HEK293 (cell line): ENCODE results near the gene PCYT1A.

Source experiments
- CTCF ChIA-PET: fragments of 350-600 bp; formaldehyde crosslinking; extraction: SDS; loops from one replicate; lab custom pipeline; 2021; ENCODE audit warnings: antibody characterized with exemption; lab: Yijun Ruan, JAX
- POLR2A ChIA-PET: fragments of 300-600 bp; formaldehyde crosslinking; extraction: SDS; loops from one replicate; lab custom pipeline; 2020; ENCODE audit warnings: antibody characterized with exemption, inconsistent platforms; lab: Yijun Ruan, JAX
- H3K27ac ChIP-seq: fragments of 200-500 bp; sonication (Bioruptor generic); 2 replicates; pipeline ENCODE4 v1.5.1; 2014; ENCODE audit warnings: low read depth, low read length, control low read depth, inconsistent platforms; ENCODE audit errors: extremely low read depth
- H3K36me3 ChIP-seq, 2 experiments: fragments of 200-500 bp in 1 of 2; sonication (Bioruptor generic) in 1 of 2; 1 replicate in 1 of 2; 2 replicates in 1 of 2; pipeline ENCODE4 v1.5.1; 2014 to 2017; ENCODE audit warnings: inconsistent platforms in 2 of 2, low read length in 2 of 2; ENCODE audit not compliant: control insufficient read depth in 2 of 2, insufficient read depth in 1 of 2
- H3K4me1 ChIP-seq: fragments of 200-500 bp; sonication (Bioruptor generic); 2 replicates; pipeline ENCODE4 v1.5.1; 2014; ENCODE audit warnings: mild to moderate bottlenecking, low read length, inconsistent platforms; ENCODE audit not compliant: control insufficient read depth, insufficient read depth
- H3K4me3 ChIP-seq: 2 replicates; pipeline ENCODE4 v1.5.1; 2011; ENCODE audit warnings: low read depth, mild to moderate bottlenecking, control low read depth, low read length, moderate library complexity
- H3K9me3 ChIP-seq: fragments of 200-500 bp; sonication (Bioruptor generic); 2 replicates; pipeline ENCODE4 v1.5.1; 2014; ENCODE audit warnings: low read depth, low read length, inconsistent platforms; ENCODE audit not compliant: control insufficient read depth, insufficient read depth
- ATF2 ChIP-seq: fragments of 450-650 bp; formaldehyde crosslinking; IDR thresholded peaks from 2 replicates; pipeline ENCODE4 v1.5.1; 2016; ENCODE audit warnings: missing biosample characterization, missing genetic modification characterization, low read depth
- GLI2 ChIP-seq: fragments of 450-650 bp; formaldehyde crosslinking; IDR thresholded peaks from 2 replicates; pipeline ENCODE4; 2017; ENCODE audit warnings: missing biosample characterization, missing genetic modification characterization, low read depth, borderline replicate concordance
- PRDM6 ChIP-seq: fragments of 450-650 bp; formaldehyde crosslinking; IDR thresholded peaks from 2 replicates; pipeline ENCODE4 v1.5.1; 2017; ENCODE audit warnings: missing biosample characterization, missing genetic modification characterization
- SCRT1 ChIP-seq: fragments of 450-650 bp; formaldehyde crosslinking; IDR thresholded peaks from 2 replicates; pipeline ENCODE4 v1.5.1; 2016; ENCODE audit warnings: missing biosample characterization, missing genetic modification characterization, borderline replicate concordance
- WT1 ChIP-seq: fragments of 450-650 bp; formaldehyde crosslinking; IDR thresholded peaks from 2 replicates; pipeline ENCODE4 v1.5.1; 2016; ENCODE audit warnings: missing biosample characterization, missing genetic modification characterization
- ZBTB8A ChIP-seq: fragments of 450-650 bp; formaldehyde crosslinking; IDR thresholded peaks from 2 replicates; pipeline ENCODE4 v1.5.1; 2016; ENCODE audit warnings: missing biosample characterization, missing genetic modification characterization
- ZEB2 ChIP-seq: fragments of 450-650 bp; formaldehyde crosslinking; IDR thresholded peaks from 2 replicates; pipeline ENCODE4 v1.5.1; 2016; ENCODE audit warnings: missing biosample characterization, missing genetic modification characterization
- ZFP3 ChIP-seq: fragments of 450-650 bp; formaldehyde crosslinking; IDR thresholded peaks from 2 replicates; pipeline ENCODE4 v1.5.1; 2016; ENCODE audit warnings: low read depth, missing biosample characterization, missing genetic modification characterization
- ZIC2 ChIP-seq: fragments of 450-650 bp; formaldehyde crosslinking; IDR thresholded peaks from 2 replicates; pipeline ENCODE4 v1.5.1; 2016; ENCODE audit warnings: missing biosample characterization, missing genetic modification characterization
- ZNF121 ChIP-seq: fragments of 450-650 bp; formaldehyde crosslinking; IDR thresholded peaks from 2 replicates; pipeline ENCODE4 v1.5.1; 2016; ENCODE audit warnings: missing biosample characterization, missing genetic modification characterization
- ZNF148 ChIP-seq: fragments of 450-650 bp; formaldehyde crosslinking; IDR thresholded peaks from 2 replicates; pipeline ENCODE4 v1.5.0; 2017; ENCODE audit warnings: missing biosample characterization, missing genetic modification characterization, borderline replicate concordance
- ZNF175 ChIP-seq: fragments of 450-650 bp; formaldehyde crosslinking; IDR thresholded peaks from 2 replicates; pipeline ENCODE4 v1.5.1; 2016; ENCODE audit warnings: missing biosample characterization, missing genetic modification characterization
- ZNF221 ChIP-seq: fragments of 450-650 bp; formaldehyde crosslinking; IDR thresholded peaks from 2 replicates; pipeline ENCODE4 v1.5.1; 2017; ENCODE audit warnings: missing biosample characterization, missing genetic modification characterization, borderline replicate concordance
- ZNF37A ChIP-seq: fragments of 450-650 bp; IDR thresholded peaks from 2 replicates; pipeline ENCODE4 v1.5.1; 2018; ENCODE audit warnings: missing biosample characterization, missing genetic modification characterization
- ZNF426 ChIP-seq: fragments of 450-650 bp; formaldehyde crosslinking; IDR thresholded peaks from 2 replicates; pipeline ENCODE4 v1.5.1; 2017; ENCODE audit warnings: missing biosample characterization, missing genetic modification characterization, mild to moderate bottlenecking, inconsistent platforms, moderate library complexity
- ZNF513 ChIP-seq: fragments of 450-650 bp; IDR thresholded peaks from 2 replicates; pipeline ENCODE4 v1.5.1; 2018; ENCODE audit warnings: missing biosample characterization, missing genetic modification characterization
- ZNF530 ChIP-seq: fragments of 450-650 bp; formaldehyde crosslinking; IDR thresholded peaks from 2 replicates; pipeline ENCODE4 v1.5.1; 2016; ENCODE audit warnings: low read depth, missing biosample characterization, missing genetic modification characterization
- ZNF580 ChIP-seq: fragments of 450-650 bp; formaldehyde crosslinking; IDR thresholded peaks from 2 replicates; pipeline ENCODE4 v1.5.1; 2016; ENCODE audit warnings: missing biosample characterization, missing genetic modification characterization
- ZNF670 ChIP-seq: fragments of 450-650 bp; formaldehyde crosslinking; IDR thresholded peaks from 2 replicates; pipeline ENCODE4 v1.5.1; 2016; ENCODE audit warnings: missing biosample characterization, missing genetic modification characterization, low read depth
- ZNF701 ChIP-seq: fragments of 450-650 bp; formaldehyde crosslinking; IDR thresholded peaks from 2 replicates; pipeline ENCODE4 v1.5.1; 2016; ENCODE audit warnings: missing biosample characterization, missing genetic modification characterization
- ZNF704 ChIP-seq: fragments of 450-650 bp; formaldehyde crosslinking; IDR thresholded peaks from 2 replicates; pipeline ENCODE4 v1.5.1; 2016; ENCODE audit warnings: missing biosample characterization, missing genetic modification characterization
- ZSCAN23 ChIP-seq: fragments of 450-650 bp; formaldehyde crosslinking; IDR thresholded peaks from 2 replicates; pipeline ENCODE4 v1.5.1; 2016; ENCODE audit warnings: missing biosample characterization, missing genetic modification characterization
- ZSCAN30 ChIP-seq: fragments of 450-650 bp; IDR thresholded peaks from 2 replicates; pipeline ENCODE4 v1.5.1; 2018; ENCODE audit warnings: missing biosample characterization, mild to moderate bottlenecking, missing genetic modification characterization, moderate library complexity
- ZSCAN5A ChIP-seq: fragments of 450-650 bp; formaldehyde crosslinking; IDR thresholded peaks from 2 replicates; pipeline ENCODE4 v1.5.1; 2016; ENCODE audit warnings: missing biosample characterization, missing genetic modification characterization

The PCYT1A gene

GRCh38 chr3:196225086-196225485, 62.4 kb downstream of the PCYT1A start (continued):
- no peak for TF ChIP-seq ATF2 (tag by site-specific recombination)
- no peak for TF ChIP-seq WT1 (tag by site-specific recombination)
- no peak for TF ChIP-seq GLI2 (tag by site-specific recombination)
- TF ChIP-seq ZNF221 (tag by site-specific recombination), result no peak
- no peak for TF ChIP-seq ZFP3 (tag by site-specific recombination)
- no peak for TF ChIP-seq SCRT1
- TF ChIP-seq, all 188 proteins: peak for 0

- POLR2A ChIA-PET, result no interaction called here
- no peak for TF ChIP-seq ZEB2 (tag by site-specific recombination)
- TF ChIP-seq ZNF175 (tag by site-specific recombination), result no peak
- no peak for TF ChIP-seq ZNF148
- TF ChIP-seq ZSCAN30 (tag by site-specific recombination), result no peak
- no peak for TF ChIP-seq ZIC2 (tag by site-specific recombination)
- TF ChIP-seq ZNF426, result no peak
- TF ChIP-seq ZNF704 (tag by site-specific recombination), result no peak
- TF ChIP-seq ZBTB8A (tag by site-specific recombination), result no peak
- TF ChIP-seq, all 188 proteins: peak for 0
- Histone ChIP-seq H3K27ac (no peak overlapping the region), H3K4me3 (no peak overlapping the region), H3K36me3 (no peaks in the 10 kb centered on the region), H3K9me3 (no peaks in the 10 kb centered on the region), H3K4me1 (no peaks in the 10 kb centered on the region)
- CTCF ChIA-PET, result no interaction called here
Measured at GRCh38 chr3:196222876-196223595, 64.5 kb downstream of the PCYT1A start.

- no peak overlapping the region for H3K27ac ChIP-seq
- H3K36me3 ChIP-seq, result no peaks in the 10 kb centered on the region
- H3K9me3 ChIP-seq, result no peaks in the 10 kb centered on the region
- POLR2A ChIA-PET, result no interaction called here
- H3K4me3 ChIP-seq, result no peak overlapping the region
- CTCF ChIA-PET, result no interaction called here
- no peaks in the 10 kb centered on the region for H3K4me1 ChIP-seq
- TF ChIP-seq ZNF580 (tag by site-specific recombination), result no peak
- no peak for TF ChIP-seq ZNF37A (tag by site-specific recombination)
- no peak for TF ChIP-seq ZNF530 (tag by site-specific recombination)
- no peak for TF ChIP-seq ZNF513 (tag by site-specific recombination)
- TF ChIP-seq ZSCAN23 (tag by site-specific recombination), result no peak
- TF ChIP-seq ZNF701 (tag by site-specific recombination), result no peak
- TF ChIP-seq SCRT1, result no peak
- no peak for TF ChIP-seq ZNF121
- no peak for TF ChIP-seq ZSCAN5A (tag by site-specific recombination)
- TF ChIP-seq PRDM6 (tag by site-specific recombination), result no peak
- no peak for TF ChIP-seq ZNF670
Measured at GRCh38 chr3:196220991-196221390, 66.5 kb downstream of the PCYT1A start.
